HT1080 (cell line): ENCODE data around the gene PATL1. TPM values are rescaled to one million over a fixed set of nuclear protein-coding genes. Genes with fewer than 3 reads are reported as not detected.
"Not testable (repeated sequence)": the region's sequence is repeated elsewhere in the genome, so short reads cannot be mapped to it uniquely, and the experiment has no call there.

Experiments
- DNase-seq: peaks from one replicate; pipeline ENCODE4 v3.0.0-alpha.2; 2015; ENCODE audit warnings: low read depth
- polyA plus RNA-seq, 2 experiments: library from polyadenylated mRNA; depleted of rRNA; stranded (reverse); fragments of >200 nt; gene quantifications; 2 replicates each; pipeline ENCODE4 v1.2.3, GENCODE V29; 2015
- total RNA-seq: library from RNA; depleted of rRNA; stranded (reverse); fragments of >200 nt; shearing (Covaris generic); gene quantifications from 2 replicates; pipeline ENCODE4 v1.2.3, GENCODE V29; 2014; rRNA removed

PATL1 gene, protein sequence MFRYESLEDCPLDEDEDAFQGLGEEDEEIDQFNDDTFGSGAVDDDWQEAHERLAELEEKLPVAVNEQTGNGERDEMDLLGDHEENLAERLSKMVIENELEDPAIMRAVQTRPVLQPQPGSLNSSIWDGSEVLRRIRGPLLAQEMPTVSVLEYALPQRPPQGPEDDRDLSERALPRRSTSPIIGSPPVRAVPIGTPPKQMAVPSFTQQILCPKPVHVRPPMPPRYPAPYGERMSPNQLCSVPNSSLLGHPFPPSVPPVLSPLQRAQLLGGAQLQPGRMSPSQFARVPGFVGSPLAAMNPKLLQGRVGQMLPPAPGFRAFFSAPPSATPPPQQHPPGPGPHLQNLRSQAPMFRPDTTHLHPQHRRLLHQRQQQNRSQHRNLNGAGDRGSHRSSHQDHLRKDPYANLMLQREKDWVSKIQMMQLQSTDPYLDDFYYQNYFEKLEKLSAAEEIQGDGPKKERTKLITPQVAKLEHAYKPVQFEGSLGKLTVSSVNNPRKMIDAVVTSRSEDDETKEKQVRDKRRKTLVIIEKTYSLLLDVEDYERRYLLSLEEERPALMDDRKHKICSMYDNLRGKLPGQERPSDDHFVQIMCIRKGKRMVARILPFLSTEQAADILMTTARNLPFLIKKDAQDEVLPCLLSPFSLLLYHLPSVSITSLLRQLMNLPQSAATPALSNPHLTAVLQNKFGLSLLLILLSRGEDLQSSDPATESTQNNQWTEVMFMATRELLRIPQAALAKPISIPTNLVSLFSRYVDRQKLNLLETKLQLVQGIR
- 13.2 and 15.4 TPM in 2 replicates for total RNA-seq
- 35.1 and 41.2 TPM in 2 replicates for polyA plus RNA-seq (2015; cell fraction: cytosol; rRNA removed)
- polyA plus RNA-seq (2015; cell fraction: nucleus; rRNA removed), result 31.9 and 37.9 TPM in 2 replicates

DNA sequence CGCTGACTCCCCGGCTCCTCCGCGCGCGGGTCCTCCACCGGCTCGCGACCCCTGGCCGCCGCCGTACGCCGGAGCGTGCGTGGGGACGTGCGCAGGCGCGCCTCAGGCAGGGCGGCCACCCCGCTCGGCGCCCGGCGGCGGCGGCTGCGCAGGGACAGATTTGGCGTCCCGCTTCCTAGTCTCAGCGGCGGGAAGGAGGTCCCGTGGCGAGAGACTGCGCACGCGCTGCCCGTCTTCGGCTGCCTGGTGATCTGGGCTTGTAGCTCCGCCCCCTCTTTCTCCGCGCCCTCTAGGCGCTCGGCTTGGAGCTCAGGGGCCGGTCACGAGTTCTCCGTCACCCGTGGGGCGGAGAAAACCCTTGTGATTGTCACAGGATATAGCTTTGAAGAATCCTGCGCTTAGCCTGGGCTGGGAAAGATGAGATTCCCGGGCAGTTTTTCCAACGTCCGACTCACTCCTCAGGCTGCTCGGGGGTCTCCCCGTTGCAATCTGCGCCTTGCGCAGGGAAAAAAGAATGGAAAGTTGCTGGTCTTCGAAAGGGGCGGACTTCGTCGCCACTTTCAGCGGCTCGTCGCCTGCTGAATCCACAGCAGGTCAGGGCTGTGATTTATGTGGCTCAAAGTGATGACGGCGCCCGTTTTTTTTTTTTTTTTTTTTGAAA is at the start of gene PATL1:
Gene PATL1 (minus strand): TSS at position 88 of the 661 bp plus-strand sequence. CDS start 142 bp downstream, outside the sequence.
- peak; percentile 98 for DNase-seq

DNA sequence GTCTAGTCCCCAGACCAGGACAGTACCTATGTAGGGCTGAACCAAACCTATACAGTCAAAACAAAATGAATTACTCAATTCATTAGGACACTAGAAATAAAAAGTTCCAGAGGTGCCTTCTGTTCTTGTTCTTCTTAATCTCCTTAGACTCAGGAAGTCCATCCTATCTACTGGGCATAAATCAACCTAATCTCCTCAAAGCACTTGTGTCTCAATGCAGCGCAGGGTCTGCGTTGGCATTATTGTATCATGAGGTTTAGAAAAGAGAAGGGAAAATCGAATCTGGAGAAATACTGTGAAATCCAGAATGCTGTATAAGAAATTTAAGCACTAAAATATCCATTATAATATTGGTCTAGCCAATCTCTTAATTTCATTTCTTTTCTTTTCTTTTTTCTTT is 47.2 kb upstream of the PATL1 start:
- DNase-seq, result no peak

DNA sequence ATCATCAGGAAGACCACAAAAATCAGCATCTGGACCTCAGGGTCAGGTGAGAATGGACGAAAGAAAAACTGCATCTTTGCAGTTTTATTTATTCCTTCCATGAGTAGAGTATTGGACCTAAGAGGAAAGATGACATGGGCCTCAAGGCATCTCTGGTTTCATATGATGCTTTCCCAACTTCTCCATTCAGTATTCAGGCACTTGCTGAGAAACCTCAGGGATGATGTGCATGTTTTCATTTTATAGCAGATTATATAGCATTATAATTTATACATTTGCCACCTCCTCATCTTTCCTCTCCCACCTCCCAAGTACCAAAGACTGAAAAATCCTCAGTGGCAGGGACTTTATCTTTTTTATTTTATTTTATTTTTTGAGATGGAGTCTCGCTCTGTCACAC is 44.9 kb upstream of the PATL1 start, which contains the start of gene OR10V1:
Gene OR10V1 (minus strand): TSS at position 101 of the 400 bp plus-strand sequence. CDS start 0 bp downstream, at position 101.
- DNase-seq, result no peak

DNA sequence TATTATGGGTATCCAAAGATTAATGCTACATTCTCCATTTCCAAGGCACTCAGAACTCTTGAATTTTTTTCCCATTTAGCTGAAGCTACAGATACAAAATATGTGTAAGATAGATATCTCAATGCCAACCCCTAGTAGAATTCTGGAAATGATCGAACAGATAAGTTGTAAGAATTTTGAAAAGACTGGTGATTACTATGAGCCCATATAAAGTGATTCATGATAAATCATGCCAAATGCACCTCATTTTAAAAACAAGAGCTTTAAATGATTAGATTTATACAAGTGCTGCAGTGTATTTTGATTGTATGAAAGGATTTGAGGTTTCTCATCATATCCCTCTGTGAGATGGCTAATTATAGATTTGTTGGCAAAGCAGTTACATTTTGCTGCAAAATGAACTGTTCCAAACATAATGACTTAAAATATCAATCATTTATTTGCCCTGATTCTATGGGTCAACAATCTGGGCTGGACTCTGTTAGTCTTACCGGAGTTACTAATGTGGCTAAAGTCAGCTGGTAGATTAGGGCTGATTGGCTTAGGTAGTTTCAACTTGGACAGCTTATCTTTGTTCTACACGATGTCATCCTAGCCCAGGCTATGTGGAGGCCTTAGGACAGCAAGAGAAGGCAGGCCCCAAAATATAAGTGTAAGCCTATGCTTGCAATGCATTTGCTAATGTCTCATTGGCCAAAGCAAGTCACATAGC is 41.5 kb upstream of the PATL1 start:
- no peak for DNase-seq

DNA sequence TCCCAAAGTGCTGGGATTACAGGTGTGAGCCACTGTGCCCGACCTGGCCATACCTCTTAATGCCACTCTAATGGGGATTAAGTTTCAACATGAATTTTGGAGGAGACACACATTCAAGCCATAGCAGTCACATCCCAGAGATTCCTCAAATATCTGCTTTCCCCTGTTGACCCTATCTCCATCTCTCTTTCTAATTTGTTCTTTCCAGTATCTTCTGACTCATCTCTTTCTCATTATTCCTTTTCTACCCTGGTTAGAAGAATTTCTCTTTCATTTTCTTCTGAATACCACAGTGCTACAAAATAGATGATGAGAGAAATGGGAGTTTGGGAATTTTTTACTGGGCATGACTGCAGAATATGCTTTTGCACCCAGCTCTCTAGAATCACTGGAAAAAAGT is 39.7 kb upstream of the PATL1 start:
- DNase-seq, result peak; percentile 28

DNA sequence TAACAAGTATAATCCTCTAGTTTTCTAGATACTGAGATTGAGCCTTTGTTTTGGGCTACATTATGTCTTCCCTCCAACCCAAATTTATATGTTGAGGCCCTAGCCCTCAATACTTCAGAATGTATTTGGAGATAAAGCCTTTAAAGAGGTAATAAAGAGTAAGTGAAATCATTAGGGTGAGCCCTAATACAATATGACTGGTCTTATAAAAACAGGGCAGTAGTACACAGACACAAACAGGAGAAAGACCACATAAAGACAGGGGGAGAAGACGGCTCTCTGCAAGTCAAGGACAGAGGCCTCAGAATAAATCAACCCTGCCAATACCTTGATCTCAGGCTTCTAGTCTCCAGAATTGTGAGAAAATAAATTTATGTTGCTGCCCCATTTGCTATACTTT is 38.5 kb upstream of the PATL1 start:
- DNase-seq, result no peak

DNA sequence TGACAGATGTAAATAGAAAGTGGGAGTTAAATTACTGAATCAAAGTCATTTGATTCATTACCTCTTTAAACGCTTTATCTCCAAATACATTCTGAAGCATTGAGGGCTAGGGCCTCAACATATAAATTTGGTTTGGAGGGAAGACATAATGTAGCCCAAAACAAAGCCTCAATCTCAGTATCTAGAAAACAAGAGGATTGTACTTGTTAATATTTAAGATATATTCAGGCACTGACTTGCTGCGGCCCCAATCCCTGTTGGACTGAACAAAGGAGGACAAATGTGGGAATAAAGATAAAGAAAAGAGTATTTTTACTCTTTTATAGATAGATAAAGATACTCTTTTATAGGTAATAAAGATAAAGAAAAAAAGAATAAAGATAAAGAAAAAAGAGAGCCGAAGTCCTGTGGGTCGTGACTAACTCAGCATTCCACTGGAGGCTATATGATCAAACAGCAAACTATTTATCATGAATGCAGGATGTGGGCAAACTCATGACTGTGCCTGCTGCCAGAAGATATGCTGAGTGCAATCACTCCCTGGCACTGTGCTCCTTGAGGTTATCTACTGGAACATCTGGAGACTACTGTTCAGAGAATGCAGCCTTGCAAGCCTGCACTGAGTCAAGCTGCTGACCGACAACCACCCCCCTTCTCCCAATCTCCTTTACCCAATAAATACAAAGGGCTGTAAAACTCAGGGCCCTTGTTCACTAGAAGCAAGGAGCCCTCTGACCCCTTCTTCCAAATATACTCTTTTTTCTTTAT is 37.9 kb upstream of the PATL1 start:
- peak; percentile 96 for DNase-seq

DNA sequence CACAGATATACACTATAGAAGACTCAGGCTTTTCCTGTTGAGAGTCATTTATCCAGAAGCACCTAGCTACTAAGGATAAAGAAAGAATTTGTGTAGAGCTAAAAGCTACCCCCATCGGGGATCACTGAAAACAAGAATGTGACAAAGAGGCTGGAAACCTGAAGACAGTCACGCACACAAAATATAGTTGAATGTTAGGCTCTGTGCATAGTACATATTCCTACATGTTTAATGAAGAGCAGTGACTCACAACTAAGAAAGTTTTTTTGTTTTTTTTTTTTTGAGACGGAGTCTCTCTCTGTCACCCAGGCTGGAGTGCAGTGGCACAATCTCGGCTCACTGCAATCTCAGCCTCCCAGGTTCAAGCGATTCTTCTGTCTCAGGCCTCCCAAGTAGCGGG is 36.5 kb upstream of the PATL1 start:
- no peak for DNase-seq

DNA sequence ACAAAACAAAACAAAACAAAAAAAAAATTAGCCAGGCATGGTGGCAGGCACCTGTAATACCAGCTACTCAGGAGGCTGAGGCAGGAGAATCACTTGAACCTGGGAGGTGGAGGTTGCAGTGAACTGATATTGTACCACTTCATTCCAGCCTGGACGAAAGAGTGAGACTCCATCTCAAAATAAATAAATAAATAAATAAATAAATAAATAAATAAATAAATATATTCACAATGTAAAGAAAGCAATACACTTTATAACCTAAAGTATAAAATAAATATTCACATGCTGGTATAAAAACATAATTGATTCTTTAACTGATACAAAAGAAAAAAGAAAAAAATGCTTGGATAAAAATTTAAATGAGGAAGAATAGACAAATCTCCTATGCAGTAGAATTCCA is 34.7 kb upstream of the PATL1 start:
- DNase-seq, result not testable (repeated sequence)

DNA sequence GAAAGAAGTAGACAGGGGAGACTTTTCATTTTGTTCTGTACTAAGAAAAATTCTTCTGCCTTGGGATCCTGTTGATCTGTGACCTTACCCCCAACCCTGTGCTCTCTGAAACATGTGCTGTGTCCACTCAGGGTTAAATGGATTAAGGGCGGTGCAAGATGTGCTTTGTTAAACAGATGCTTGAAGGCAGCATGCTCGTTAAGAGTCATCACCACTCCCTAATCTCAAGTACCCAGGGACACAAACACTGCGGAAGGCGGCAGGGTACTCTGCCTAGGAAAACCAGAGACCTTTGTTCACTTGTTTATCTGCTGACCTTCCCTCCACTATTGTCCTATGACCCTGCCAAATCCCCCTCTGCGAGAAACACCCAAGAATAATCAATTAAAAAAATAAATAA is 31.3 kb upstream of the PATL1 start:
- DNase-seq, result not testable (repeated sequence)

DNA sequence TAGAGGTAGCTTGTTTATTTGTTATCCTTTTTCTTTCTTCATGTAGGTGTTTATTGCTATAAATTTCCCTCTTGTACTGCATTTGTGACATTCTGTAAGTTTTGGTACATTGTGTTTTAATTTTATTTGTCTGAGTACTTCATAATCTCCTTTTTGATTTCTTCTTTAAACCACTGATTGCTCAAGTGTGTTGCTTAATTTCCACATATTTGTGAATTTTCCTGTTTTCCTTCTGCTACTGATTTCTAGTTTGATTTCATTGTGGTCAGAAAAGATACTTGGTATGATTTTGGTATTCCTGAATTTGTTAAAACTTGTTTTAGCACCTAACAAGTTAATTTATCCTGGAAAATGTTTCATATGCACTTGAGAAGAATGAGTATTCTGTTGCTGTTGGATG is 29.7 kb upstream of the PATL1 start:
- no peak for DNase-seq

DNA sequence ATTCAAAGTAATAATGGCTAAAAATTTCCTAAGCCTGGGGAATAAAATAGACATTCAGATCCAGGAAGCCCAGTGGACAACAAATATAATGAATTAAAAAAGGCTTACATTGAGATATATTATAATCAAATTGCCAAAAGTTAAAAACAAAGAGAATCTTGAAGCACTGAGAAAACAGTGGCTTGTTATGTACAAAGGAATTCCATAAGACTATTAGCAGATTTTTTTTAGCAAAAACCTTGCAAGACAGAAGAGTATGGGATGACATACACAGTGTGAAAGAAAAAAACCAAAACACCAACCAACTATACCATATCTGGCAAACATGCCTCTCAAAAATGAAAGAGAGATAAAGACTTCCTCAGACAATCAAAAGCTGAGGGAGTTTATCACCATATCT is 24.1 kb upstream of the PATL1 start:
- no peak for DNase-seq

DNA sequence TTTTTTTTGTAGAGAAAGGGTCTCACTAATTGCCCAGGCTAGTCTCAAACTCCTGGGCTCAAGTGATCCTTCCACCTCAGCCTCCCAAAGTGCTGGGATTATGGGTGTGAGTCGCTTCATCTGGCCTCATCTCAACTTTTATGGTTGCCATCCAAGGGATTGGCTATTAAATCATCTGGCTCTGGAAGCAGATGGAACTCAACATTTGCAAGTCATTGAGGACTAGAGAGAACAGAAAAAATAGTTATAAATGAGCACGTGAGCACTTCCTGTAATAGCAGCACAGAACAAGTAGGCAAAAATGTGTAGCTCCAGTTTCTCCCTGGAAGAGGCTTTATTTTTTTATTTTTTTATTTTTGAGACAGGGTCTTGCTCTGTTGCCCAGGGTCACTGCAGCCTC is 22.3 kb upstream of the PATL1 start:
- DNase-seq, result no peak

DNA sequence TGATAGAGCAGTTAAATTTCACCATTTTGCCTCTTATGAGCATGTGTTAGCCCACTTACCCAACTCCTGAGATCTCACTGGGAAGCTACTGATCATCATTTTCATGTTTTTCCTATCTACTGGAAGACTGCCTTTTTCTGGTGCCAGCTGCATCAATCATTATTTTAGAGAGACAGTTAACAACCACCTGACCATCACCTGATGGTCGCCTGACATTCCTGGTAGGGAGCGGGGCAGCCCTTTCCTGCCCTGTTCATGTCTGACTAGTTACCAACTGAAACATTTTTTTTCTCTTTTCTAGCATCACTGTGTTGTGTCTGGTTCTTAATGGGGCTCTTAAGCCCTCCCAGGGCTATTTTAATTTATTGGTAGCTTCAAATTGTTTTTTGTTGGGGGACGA is 20.2 kb upstream of the PATL1 start:
- DNase-seq, result no peak

DNA sequence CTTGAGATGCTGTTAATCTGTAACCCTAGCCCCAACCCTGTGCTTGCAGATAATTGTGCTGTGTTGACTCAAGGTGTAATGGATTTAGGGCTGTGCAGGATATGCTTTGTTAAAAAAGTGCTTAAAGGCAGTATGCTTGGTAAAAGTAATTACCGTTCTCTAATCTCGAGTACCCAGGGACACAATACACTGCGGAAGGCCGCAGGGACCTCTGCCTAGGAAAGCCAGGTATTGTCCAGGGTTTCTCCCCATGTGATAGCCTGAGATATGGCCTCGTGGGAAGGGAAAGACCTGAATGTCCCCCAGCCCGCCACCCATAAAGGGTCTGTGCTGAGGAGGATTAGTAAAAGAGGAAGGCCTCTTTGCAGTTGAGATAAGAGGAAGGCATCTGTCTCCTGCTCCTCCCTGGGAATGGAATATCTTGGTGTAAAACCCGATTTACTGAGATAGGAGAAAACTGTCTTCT is 12.5 kb upstream of the PATL1 start:
- DNase-seq, result not testable (repeated sequence)

DNA sequence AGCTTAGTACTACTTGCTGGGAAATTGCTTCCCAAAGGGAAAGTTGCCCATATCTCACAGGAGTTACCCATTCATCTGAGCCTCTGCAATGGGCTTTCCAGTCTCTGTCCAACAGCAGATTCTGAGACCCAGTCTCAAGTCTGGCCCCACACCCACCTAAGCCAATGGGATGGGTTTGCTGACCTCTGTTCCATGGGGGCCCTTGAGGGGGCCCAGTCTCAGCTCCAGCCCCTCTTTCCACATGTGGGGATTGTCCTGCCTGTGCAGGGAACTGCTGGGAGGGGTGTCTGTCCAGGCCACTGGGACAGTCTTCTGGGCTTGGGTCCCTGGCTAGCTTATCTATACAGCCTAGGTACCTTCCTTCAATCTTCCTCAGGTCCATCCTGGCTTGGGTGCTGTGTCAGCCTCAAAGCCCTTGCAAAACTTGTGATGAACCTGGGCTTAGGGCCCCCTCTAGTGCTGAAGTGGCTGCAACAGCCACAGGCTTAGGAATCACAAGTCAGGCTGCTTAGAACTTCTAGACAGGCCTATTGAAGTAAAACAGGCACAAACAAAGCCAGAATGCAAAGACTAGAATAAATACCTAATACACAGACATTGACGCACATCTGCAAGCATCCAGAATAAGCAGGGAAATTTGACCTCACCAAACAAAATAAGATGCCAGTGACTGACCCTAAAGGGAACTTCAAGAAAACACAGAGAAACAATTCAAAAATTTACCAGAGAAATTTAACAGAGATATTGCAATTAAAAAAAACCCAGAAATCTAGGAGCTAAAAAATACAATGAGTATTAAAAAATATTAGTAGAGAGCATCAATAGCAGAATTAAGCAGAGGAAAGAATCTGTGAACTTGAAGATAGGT is 11.7 kb upstream of the PATL1 start:
- peak; percentile 67 for DNase-seq

DNA sequence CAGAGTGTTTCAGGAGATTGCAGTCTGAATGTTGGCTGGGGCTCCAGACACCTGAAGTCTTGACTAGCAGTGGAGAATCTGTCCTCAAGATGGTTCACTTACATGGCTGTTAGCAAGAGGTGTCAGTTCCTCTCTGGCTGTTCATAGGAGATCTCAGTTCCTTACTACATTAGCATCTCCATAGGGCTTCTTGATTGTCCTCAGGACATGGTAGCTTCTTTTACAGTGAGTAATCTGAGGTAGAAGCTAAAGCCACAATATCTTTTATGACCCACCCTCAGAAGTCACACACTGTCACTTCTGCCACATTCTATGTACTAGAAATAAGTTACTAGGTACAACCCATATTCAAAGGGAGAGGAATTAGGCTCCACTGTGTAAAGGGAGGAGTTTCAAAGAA is 10.5 kb upstream of the PATL1 start:
- no peak for DNase-seq

DNA sequence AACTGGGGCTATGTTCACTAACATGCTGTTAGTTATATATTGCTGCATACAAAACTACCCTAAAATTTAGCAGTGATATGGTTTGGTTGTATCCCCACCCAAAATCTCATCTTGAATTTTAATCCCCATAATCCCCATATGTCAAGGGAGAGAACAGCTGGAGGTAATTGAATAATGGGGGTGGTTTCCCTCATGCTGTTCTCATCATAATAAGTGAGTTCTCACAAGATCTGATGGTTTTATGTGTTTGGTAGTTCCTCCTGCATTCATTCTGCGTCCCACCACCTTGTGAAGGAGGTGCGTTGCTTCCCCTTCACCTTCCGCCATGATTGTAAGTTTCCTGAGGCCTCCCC is 10.0 kb upstream of the PATL1 start:
- DNase-seq, result no peak

DNA sequence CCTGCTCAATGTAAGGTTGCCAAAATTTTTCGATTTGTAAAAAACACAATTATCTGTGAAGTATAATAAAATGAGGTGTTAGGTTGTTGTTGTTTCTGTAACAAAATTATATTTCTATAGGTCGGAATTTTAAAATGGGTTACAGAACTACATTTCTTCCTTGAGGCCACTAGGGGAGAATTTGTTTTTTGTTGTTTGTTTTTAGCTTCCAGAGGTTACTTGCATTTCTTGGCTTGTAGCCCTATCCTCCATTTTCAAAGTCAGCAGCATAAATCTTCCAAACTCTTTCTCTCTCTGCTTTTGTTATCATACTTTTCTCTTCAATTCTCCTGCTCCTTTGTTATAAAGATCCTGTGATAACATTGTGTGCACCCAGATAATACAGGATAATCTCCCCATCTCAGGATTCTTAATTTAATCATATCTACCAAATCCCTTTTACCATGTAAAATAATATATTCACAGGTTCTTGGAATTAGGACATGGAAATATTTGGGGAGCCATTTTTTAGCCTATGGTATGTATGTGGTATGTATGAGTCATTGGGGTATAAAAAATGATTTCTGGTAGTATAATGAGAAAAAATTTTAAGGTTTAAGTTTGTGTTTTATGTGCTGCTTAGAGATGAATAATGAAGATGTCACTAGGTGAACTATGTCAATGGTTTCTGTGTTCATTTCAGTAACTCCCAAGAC is 9.4 kb upstream of the PATL1 start:
- DNase-seq, result no peak
